HepG2 (cell line): ENCODE measurements around the gene CD7. TPM values are rescaled to one million over a fixed set of nuclear protein-coding genes. Genes with fewer than 3 reads are reported as not detected.

Experiments
- ATAC-seq: fragments of 200-7000 bp; cut with Tn5 transposase; 3 replicates; pipeline ENCODE4 v1.9.1; 2020; ENCODE audit warnings: mild to moderate bottlenecking, moderate library complexity
- BruUV-seq: library from RNA; stranded (reverse); fragments of 400-500 nt; replicated peaks from 2 replicates; lab custom pipeline; 2021; lab: Mats Ljungman, UMichigan
- CTCF ChIA-PET: fragments of 300-600 bp; formaldehyde crosslinking; extraction: SDS; loops from one replicate; lab custom pipeline; 2021; ENCODE audit warnings: low total read pairs, inconsistent platforms, low intra/inter-chr PET ratio; lab: Yijun Ruan, JAX
- POLR2A ChIA-PET: fragments of 350-600 bp; sonication (Branson Sonifier 250); formaldehyde crosslinking; loops from one replicate; lab custom pipeline; 2020; ENCODE audit warnings: antibody characterized with exemption, inconsistent platforms; lab: Yijun Ruan, JAX
- DNase-seq: peaks from one replicate; pipeline ENCODE4 v3.0.0-alpha.2; 2015; ENCODE audit warnings: low spot score
- FAIRE-seq: peaks from 3 replicates; lab custom pipeline; 2011; peaks lifted over from hg19 to GRCh38; lab: Jason Lieb, UNC
- H2AFZ ChIP-seq: one replicate; pipeline ENCODE4 v1.6.1; 2011; ENCODE audit warnings: low read length, inconsistent platforms
- H3K27ac ChIP-seq: fragments of 300-600 bp; 3 replicates; pipeline ENCODE4 v1.8.0; 2011; ENCODE audit warnings: mixed run types, mild to moderate bottlenecking, mixed read lengths, low read length, inconsistent platforms; ENCODE audit not compliant: insufficient read depth; ENCODE audit errors: extremely low read length
- H3K27me3 ChIP-seq, 2 experiments: fragments of 200-600 bp in 1 of 2; 2 replicates in 1 of 2; 3 replicates in 1 of 2; pipeline versions ENCODE4 v1.6.0 to v1.8.0; 2011; ENCODE audit warnings: low read length in 2 of 2, mild to moderate bottlenecking in 2 of 2, moderate library complexity in 2 of 2, inconsistent platforms in 1 of 2; ENCODE audit not compliant: insufficient read depth in 2 of 2, control insufficient read depth in 1 of 2
- H3K36me3 ChIP-seq, 2 experiments: fragments of 200-600 bp in 1 of 2; replicated peaks in 1 of 2; 2 replicates in 1 of 2; 3 replicates in 1 of 2; pipeline versions ENCODE4 v1.5.1 to v1.8.0; 2011; ENCODE audit warnings: low read length in 2 of 2, inconsistent platforms in 1 of 2; ENCODE audit not compliant: insufficient read depth in 2 of 2, control insufficient read depth in 1 of 2
- H3K4me1 ChIP-seq: 2 replicates; pipeline ENCODE4 v1.5.1; 2012; ENCODE audit warnings: low read length, inconsistent platforms; ENCODE audit not compliant: insufficient read depth
- H3K4me2 ChIP-seq: 2 replicates; pipeline ENCODE4 v1.6.0; 2011; ENCODE audit warnings: low read depth, low read length, inconsistent platforms
- H3K4me3 ChIP-seq, 3 experiments: fragments of 200-600 bp in 1 of 3; sonication (generic), shearing (Covaris generic) in 1 of 3; replicated peaks in 1 of 3; 2 replicates each; pipeline ENCODE4 v1.5.1; 2011 to 2016; ENCODE audit warnings: low read length in 3 of 3, inconsistent platforms in 2 of 3, low read depth in 2 of 3, mild to moderate bottlenecking in 2 of 3, control low read depth in 1 of 3, mixed read lengths in 1 of 3; ENCODE audit not compliant: insufficient read depth in 1 of 3
- H3K79me2 ChIP-seq: one replicate; pipeline ENCODE4 v1.6.1; 2011; ENCODE audit warnings: low read length, inconsistent platforms; ENCODE audit not compliant: insufficient read depth
- H3K9ac ChIP-seq: 2 replicates; pipeline ENCODE4 v1.6.0; 2011; ENCODE audit warnings: mild to moderate bottlenecking, low read depth, low read length, inconsistent platforms; ENCODE audit not compliant: insufficient read depth
- H3K9me3 ChIP-seq: 2 replicates; pipeline ENCODE4 v1.5.1; 2012; ENCODE audit warnings: mild to moderate bottlenecking, low read length
- H4K20me1 ChIP-seq: 2 replicates; pipeline ENCODE4 v1.6.0; 2011; ENCODE audit warnings: inconsistent platforms, mild to moderate bottlenecking, low read length, moderate library complexity; ENCODE audit not compliant: insufficient read depth
- WGBS: methylation state at CpG from one replicate; pipeline ENCODE4 v1.1.6; 2017; ENCODE audit warnings: low lambda C conversion rate; 5-methylcytosine and 5-hydroxymethylcytosine counted together
- in situ Hi-C: cut with HindIII; loops from 2 replicates; pipeline ENCODE4 v1.10.0; 2017; ENCODE audit warnings: low pct_unique_long_range_greater_than_20kb; ENCODE audit not compliant: extremely low pct_ligation_motif_present
- intact Hi-C: fragments of 100-400 bp; cut with micrococcal nuclease; formaldehyde crosslinking; loops from one replicate; pipeline ENCODE4 v1.10.0; 2022; ENCODE audit not compliant: unreplicated experiment
- polyA plus RNA-seq, 8 experiments: library from polyadenylated mRNA; depleted of rRNA in 3 of 8; stranded (reverse) in 7 of 8; unstranded in 1 of 8; fragments of >200 nt; fragmentation: Illumina TruSeq in 4 of 8; extraction: Trizol in 4 of 8; gene quantifications; 2 replicates each; pipeline versions ENCODE4 v1.2.1 to v1.2.3, GENCODE V29; 2011 to 2016; ENCODE audit warnings: low read depth in 4 of 8, missing spikeins in 1 of 8, mixed read lengths in 1 of 8; ENCODE audit not compliant: insufficient read depth in 1 of 8
- total RNA-seq, 5 experiments: library from RNA; depleted of rRNA; stranded (reverse); fragments of >200 nt; fragmentation: Illumina TruSeq; extraction: Trizol; gene quantifications; 2 replicates each; pipeline ENCODE4 v1.2.3, GENCODE V29; 2016; ENCODE audit warnings: low read depth in 1 of 5
- TF ChIP-seq, protein P1 (sequence below), 2 experiments: sonication (generic) in 1 of 2; formaldehyde crosslinking in 1 of 2; IDR thresholded peaks; 2 replicates each; pipeline versions ENCODE4 v1.6.1 to v1.9.0; 2014 to 2022; ENCODE audit warnings: antibody characterized with exemption in 1 of 2, borderline replicate concordance in 1 of 2, inconsistent platforms in 1 of 2, low read depth in 1 of 2, missing genetic modification reagents in 1 of 2
- TF ChIP-seq, protein P2 (sequence below): sonication (generic); formaldehyde crosslinking; IDR thresholded peaks from 2 replicates; pipeline ENCODE4 v1.5.1; 2020; ENCODE audit warnings: mild to moderate bottlenecking, missing genetic modification reagents, moderate library complexity

The CD7 gene
- total and polyA plus RNA-seq, 2 of the 13 experiments (the other 11 are each of a cell fraction or from before 2014, with no cell fraction given): 67.6 to 76.4 TPM

DNA sequence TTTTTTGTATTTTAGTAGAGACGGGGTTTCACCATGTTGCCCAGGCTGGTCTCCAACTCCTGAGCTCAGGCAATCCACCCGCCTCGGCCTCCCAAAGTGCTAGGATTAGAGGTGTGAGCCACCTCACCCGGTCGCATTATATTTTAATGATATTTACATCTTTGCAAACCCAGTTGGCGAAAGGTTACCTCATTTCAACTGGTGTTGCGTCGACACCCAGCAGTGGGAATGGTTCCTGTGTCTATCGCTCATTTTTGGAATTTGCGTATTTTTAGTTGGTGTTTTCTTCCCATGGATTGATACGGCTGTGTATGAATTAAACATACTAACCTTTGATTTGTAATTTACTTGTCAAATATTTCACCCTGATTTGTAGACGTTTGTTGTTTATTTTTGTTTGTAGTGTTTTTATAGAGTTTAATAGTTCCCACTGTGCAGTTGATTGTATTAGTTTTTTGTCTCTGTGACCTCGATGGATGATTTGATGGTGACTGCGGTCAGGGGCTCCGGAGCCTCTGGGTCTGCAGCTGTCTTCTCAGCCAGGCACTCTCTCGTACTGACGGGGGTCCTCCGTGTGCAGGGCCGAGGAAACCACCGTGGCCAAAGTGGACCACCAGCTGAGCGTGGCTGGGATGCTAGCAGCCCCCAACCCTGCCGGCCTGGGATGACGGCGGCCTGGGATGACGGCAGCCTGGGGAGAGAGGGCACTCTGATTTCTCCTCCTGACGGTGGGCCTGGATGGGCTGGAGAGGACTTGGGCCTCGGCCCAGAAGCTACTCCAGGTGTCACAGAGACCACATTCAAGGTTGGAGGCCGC is 4.0 kb downstream of the CD7 start:
- H2AFZ ChIP-seq: no peak overlapping the region
- intact Hi-C loops: no loop called here
- no peak overlapping the region for H3K27ac ChIP-seq
- DNase-seq (no peak), ATAC-seq (no peak), FAIRE-seq (no peak)
- H3K9ac ChIP-seq: no peak overlapping the region
- H3K9me3 ChIP-seq: no peaks in the 10 kb centered on the region
- no TSS peak for BruUV-seq
- POLR2A ChIA-PET: interaction anchor here (1.0 to 1.5 kb wide), 4 partner anchors 9 to 21 kb away, joined by 3 to 5 read pairs (median 4); no protein-coding TSS in a partner anchor
- no peaks in the 10 kb centered on the region for H4K20me1 ChIP-seq
- H3K79me2 ChIP-seq: peaks cover 3% of the 10 kb centered on the region
- WGBS: 91% methylated on average over 28 of the region's 28 CpGs
- no peak overlapping the region for H3K4me3 ChIP-seq
- TF ChIP-seq, protein P1, sequence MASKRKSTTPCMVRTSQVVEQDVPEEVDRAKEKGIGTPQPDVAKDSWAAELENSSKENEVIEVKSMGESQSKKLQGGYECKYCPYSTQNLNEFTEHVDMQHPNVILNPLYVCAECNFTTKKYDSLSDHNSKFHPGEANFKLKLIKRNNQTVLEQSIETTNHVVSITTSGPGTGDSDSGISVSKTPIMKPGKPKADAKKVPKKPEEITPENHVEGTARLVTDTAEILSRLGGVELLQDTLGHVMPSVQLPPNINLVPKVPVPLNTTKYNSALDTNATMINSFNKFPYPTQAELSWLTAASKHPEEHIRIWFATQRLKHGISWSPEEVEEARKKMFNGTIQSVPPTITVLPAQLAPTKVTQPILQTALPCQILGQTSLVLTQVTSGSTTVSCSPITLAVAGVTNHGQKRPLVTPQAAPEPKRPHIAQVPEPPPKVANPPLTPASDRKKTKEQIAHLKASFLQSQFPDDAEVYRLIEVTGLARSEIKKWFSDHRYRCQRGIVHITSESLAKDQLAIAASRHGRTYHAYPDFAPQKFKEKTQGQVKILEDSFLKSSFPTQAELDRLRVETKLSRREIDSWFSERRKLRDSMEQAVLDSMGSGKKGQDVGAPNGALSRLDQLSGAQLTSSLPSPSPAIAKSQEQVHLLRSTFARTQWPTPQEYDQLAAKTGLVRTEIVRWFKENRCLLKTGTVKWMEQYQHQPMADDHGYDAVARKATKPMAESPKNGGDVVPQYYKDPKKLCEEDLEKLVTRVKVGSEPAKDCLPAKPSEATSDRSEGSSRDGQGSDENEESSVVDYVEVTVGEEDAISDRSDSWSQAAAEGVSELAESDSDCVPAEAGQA (IDR thresholded peaks at IDR 0.05; ENCODE audit: low read depth): no peak
- TF ChIP-seq, protein P1 (CRISPR knock-in tag; IDR thresholded peaks at IDR 0.05; ENCODE audit: borderline replicate concordance): no peak
- TF ChIP-seq, protein P2, sequence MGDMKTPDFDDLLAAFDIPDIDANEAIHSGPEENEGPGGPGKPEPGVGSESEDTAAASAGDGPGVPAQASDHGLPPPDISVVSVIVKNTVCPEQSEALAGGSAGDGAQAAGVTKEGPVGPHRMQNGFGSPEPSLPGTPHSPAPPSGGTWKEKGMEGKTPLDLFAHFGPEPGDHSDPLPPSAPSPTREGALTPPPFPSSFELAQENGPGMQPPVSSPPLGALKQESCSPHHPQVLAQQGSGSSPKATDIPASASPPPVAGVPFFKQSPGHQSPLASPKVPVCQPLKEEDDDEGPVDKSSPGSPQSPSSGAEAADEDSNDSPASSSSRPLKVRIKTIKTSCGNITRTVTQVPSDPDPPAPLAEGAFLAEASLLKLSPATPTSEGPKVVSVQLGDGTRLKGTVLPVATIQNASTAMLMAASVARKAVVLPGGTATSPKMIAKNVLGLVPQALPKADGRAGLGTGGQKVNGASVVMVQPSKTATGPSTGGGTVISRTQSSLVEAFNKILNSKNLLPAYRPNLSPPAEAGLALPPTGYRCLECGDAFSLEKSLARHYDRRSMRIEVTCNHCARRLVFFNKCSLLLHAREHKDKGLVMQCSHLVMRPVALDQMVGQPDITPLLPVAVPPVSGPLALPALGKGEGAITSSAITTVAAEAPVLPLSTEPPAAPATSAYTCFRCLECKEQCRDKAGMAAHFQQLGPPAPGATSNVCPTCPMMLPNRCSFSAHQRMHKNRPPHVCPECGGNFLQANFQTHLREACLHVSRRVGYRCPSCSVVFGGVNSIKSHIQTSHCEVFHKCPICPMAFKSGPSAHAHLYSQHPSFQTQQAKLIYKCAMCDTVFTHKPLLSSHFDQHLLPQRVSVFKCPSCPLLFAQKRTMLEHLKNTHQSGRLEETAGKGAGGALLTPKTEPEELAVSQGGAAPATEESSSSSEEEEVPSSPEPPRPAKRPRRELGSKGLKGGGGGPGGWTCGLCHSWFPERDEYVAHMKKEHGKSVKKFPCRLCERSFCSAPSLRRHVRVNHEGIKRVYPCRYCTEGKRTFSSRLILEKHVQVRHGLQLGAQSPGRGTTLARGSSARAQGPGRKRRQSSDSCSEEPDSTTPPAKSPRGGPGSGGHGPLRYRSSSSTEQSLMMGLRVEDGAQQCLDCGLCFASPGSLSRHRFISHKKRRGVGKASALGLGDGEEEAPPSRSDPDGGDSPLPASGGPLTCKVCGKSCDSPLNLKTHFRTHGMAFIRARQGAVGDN (CRISPR knock-in tag): 0 out of 2 replicates have a peak, but pooled peaks have one; percentile 25
- no peaks in the 10 kb centered on the region; a peak in 1 of 5 replicates for H3K27me3 ChIP-seq
- in situ Hi-C loops: no loop called here
- H3K4me1 ChIP-seq: peaks cover 53% of the 10 kb centered on the region
- no peaks in the 10 kb centered on the region for H3K36me3 ChIP-seq
- CTCF ChIA-PET: no interaction called here
- no peak overlapping the region for H3K4me2 ChIP-seq
